HS-5 (cell line): ENCODE data around the gene CLIC6.

Source experiments
- DNase-seq: peaks from one replicate; pipeline ENCODE4 v3.0.0-alpha.2; 2012; ENCODE audit warnings: low read depth

The CLIC6 gene

GRCh38 chr21:34728479-34728878 is 59.7 kb downstream of the CLIC6 start:
- DNase-seq, result no peak

GRCh38 chr21:34730194-34730593 is 61.4 kb downstream of the CLIC6 start:
- no peak for DNase-seq

GRCh38 chr21:34730756-34731445 is 62.1 kb downstream of the CLIC6 start:
- no peak for DNase-seq

GRCh38 chr21:34732388-34732821 is 63.6 kb downstream of the CLIC6 start:
- DNase-seq, result peak; percentile 19

- DNase-seq, result no peak
Measured at GRCh38 chr21:34733852-34734251, 65.1 kb downstream of the CLIC6 start.

- DNase-seq, result no peak
Measured at GRCh38 chr21:34734696-34735095, 65.9 kb downstream of the CLIC6 start.

- DNase-seq, result no peak
Measured at GRCh38 chr21:34736116-34736874, 67.5 kb downstream of the CLIC6 start.

- DNase-seq, result no peak
Measured at GRCh38 chr21:34737115-34737514, 68.3 kb downstream of the CLIC6 start.

GRCh38 chr21:34740198-34740597 is 71.4 kb downstream of the CLIC6 start:
- DNase-seq, result no peak

- DNase-seq, result no peak
Measured at GRCh38 chr21:34743285-34743684, 74.5 kb downstream of the CLIC6 start.

GRCh38 chr21:34743831-34744230 is 75.0 kb downstream of the CLIC6 start:
- DNase-seq, result peak; percentile 71

- no peak for DNase-seq
Measured at GRCh38 chr21:34744801-34745200, 76.0 kb downstream of the CLIC6 start.

- peak; percentile 76 for DNase-seq
Measured at GRCh38 chr21:34745557-34746255, 76.9 kb downstream of the CLIC6 start.

- DNase-seq, result no peak
Measured at GRCh38 chr21:34748862-34749261, 80.1 kb downstream of the CLIC6 start.

GRCh38 chr21:34754690-34755647 is 86.2 kb downstream of the CLIC6 start:
- no peak for DNase-seq

GRCh38 chr21:34761758-34762330 is 93.0 kb downstream of the CLIC6 start:
- DNase-seq, result no peak

- no peak for DNase-seq
Measured at GRCh38 chr21:34762786-34763185, 94.0 kb downstream of the CLIC6 start.

- DNase-seq, result no peak
Measured at GRCh38 chr21:34764715-34765284, 96.0 kb downstream of the CLIC6 start.

- no peak for DNase-seq
Measured at GRCh38 chr21:34765619-34766018, 96.8 kb downstream of the CLIC6 start.

- DNase-seq, result no peak
Measured at GRCh38 chr21:34766862-34767261, 98.1 kb downstream of the CLIC6 start.
